SU-DHL-6 (cell line): ENCODE measurements around the gene NIT2.

Experiments used
- H2AFZ ChIP-seq: fragments of 200-600 bp; sonication (generic); 2 replicates; pipeline ENCODE4 v1.6.1; 2014; ENCODE audit warnings: low read depth, mild to moderate bottlenecking, moderate library complexity, mixed read lengths, antibody characterized with exemption, low read length; ENCODE audit not compliant: severe bottlenecking
- H3F3A ChIP-seq: fragments of 200-600 bp; shearing (Covaris generic); 2 replicates; pipeline ENCODE4 v1.6.0; 2016; ENCODE audit warnings: antibody characterized with exemption, mild to moderate bottlenecking; ENCODE audit not compliant: insufficient read depth
- H3K27ac ChIP-seq: fragments of 200-600 bp; sonication (generic); 2 replicates; pipeline ENCODE4 v1.5.1; 2016; ENCODE audit warnings: low read depth, mild to moderate bottlenecking, low read length, moderate library complexity, mixed read lengths
- H3K27me3 ChIP-seq: fragments of 200-600 bp; sonication (generic), shearing (Covaris generic); 2 replicates; pipeline ENCODE4 v1.6.0; 2014; ENCODE audit warnings: mild to moderate bottlenecking, low read length
- H3K36me3 ChIP-seq: fragments of 200-600 bp; sonication (generic); 2 replicates; pipeline ENCODE4 v1.6.1; 2014; ENCODE audit warnings: mild to moderate bottlenecking, low read length, mixed read lengths
- H3K4me2 ChIP-seq: fragments of 300-600, 200-600 bp; shearing (Covaris generic), sonication (generic); 2 replicates; pipeline ENCODE4 v1.6.0; 2014; ENCODE audit warnings: low read length, low read depth, mild to moderate bottlenecking; ENCODE audit not compliant: poor library complexity, severe bottlenecking
- H3K4me3 ChIP-seq: fragments of 200-600 bp; sonication (generic); 2 replicates; pipeline ENCODE4 v1.5.1; 2014; ENCODE audit warnings: antibody characterized with exemption, low read length, mild to moderate bottlenecking, mixed read lengths; ENCODE audit not compliant: insufficient read depth, poor library complexity, severe bottlenecking
- H3K79me2 ChIP-seq: fragments of 200-600 bp; sonication (generic); 2 replicates; pipeline ENCODE4 v1.6.1; 2014; ENCODE audit warnings: mild to moderate bottlenecking, low read length, moderate library complexity; ENCODE audit not compliant: insufficient read depth
- H3K9ac ChIP-seq: fragments of 200-600 bp; sonication (generic); 2 replicates; pipeline ENCODE4 v1.7.0; 2014; ENCODE audit warnings: mild to moderate bottlenecking, low read length
- H3K9me2 ChIP-seq: fragments of 200-600 bp; sonication (generic); replicated peaks from 2 replicates; pipeline ENCODE4 v1.6.1; 2014; ENCODE audit warnings: low read length; ENCODE audit not compliant: insufficient read depth
- H3K9me3 ChIP-seq: fragments of 200-600 bp; sonication (generic); 2 replicates; pipeline ENCODE4 v1.6.1; 2014; ENCODE audit warnings: low read length, mixed read lengths; ENCODE audit not compliant: insufficient read depth
- H4K20me1 ChIP-seq: fragments of 200-600 bp; sonication (generic); 2 replicates; pipeline ENCODE4 v1.6.1; 2014; ENCODE audit warnings: low read depth, mild to moderate bottlenecking, antibody characterized with exemption, low read length, moderate library complexity, mixed read lengths
- CTCF ChIP-seq: fragments of 200-600 bp; sonication (generic); IDR thresholded peaks from one replicate; pipeline ENCODE4 v1.5.1; 2017; ENCODE audit warnings: antibody characterized with exemption, mild to moderate bottlenecking, low read length, moderate library complexity; ENCODE audit not compliant: insufficient read depth, poor library complexity, severe bottlenecking
- EZH2phosphoT487 ChIP-seq: fragments of 200-600 bp; sonication (generic), shearing (Covaris generic); conservative IDR thresholded peaks from 2 replicates; pipeline ENCODE4 v1.6.1; 2018; ENCODE audit warnings: mild to moderate bottlenecking, antibody characterized with exemption, low read length, moderate library complexity, mixed read lengths

NIT2 gene

DNA sequence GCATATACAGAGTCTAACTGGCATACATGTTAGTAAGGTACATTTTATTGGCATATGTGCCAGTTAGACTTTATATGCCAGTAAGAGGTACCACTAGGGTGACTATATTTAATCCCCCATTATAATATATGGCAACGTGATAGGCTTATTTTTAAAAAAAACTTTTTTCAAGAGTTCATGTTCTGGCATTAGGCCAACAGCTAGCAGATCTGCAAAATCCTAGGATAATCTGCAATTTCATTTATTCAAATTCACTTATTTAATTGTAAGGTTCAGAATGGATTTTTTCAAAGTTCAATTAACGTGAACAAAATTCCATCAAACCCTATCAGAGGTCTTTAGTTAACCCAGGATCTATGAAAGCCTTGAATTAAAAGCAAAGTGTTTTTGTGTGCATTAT is 31.9 kb downstream of the NIT2 start:
- H3F3A ChIP-seq: 0 out of 2 replicates have a peak, but pooled peaks cover 12% of the 10 kb centered on the region
- H3K27me3 ChIP-seq: no peaks in the 10 kb centered on the region
- H3K27ac ChIP-seq: no peak overlapping the region
- H3K79me2 ChIP-seq: no peaks in the 10 kb centered on the region
- no peaks in the 10 kb centered on the region for H3K9me3 ChIP-seq
- H3K9me2 ChIP-seq: no peaks in the 10 kb centered on the region
- no peak overlapping the region for H3K9ac ChIP-seq
- H3K4me2 ChIP-seq: no peak overlapping the region
- no peak overlapping the region for H3K4me3 ChIP-seq
- H2AFZ ChIP-seq: no peak overlapping the region
- TF ChIP-seq EZH2phosphoT487: no peak
- TF ChIP-seq CTCF: no peak
- peaks cover 25% of the 10 kb centered on the region; the same call in 1 of the 2 replicates for H3K36me3 ChIP-seq
- no peaks in the 10 kb centered on the region for H4K20me1 ChIP-seq

DNA sequence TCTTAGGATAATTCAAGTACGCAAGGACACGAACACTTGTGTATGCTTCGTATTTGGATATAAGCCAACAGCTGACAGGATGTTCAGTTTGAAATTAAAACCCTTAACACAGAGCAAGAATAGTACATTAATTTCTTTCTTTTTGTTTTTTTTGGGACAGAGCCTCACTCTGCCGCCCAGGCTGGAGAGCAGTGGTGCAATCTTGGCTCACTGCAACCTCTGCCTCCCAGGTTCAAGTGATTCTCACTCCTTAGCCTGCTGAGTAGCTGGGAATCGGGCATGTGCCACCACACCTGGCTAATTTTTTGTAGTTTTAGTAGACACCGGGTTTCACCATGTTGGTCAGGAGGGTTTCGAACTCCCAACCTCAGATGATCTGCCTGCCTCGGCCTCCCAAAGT is 33.9 kb downstream of the NIT2 start:
- Histone ChIP-seq H3K36me3 (peaks cover 37% of the 10 kb centered on the region), H3K4me2 (no peak overlapping the region), H3K9me3 (no peaks in the 10 kb centered on the region), H2AFZ (no peak overlapping the region), H3K9ac (no peak overlapping the region), H3K9me2 (no peaks in the 10 kb centered on the region), H4K20me1 (no peaks in the 10 kb centered on the region), H3K79me2 (no peaks in the 10 kb centered on the region), H3K27me3 (no peaks in the 10 kb centered on the region), H3K4me3 (no peak overlapping the region), H3F3A (0 out of 2 replicates have a peak, but pooled peaks cover 12% of the 10 kb centered on the region), H3K27ac (no peak overlapping the region)
- no peak for TF ChIP-seq EZH2phosphoT487
- TF ChIP-seq CTCF: no peak

- peaks cover 29% of the 10 kb centered on the region for H3K36me3 ChIP-seq
- no peaks in the 10 kb centered on the region for H3K9me3 ChIP-seq
- H3K27me3 ChIP-seq: no peaks in the 10 kb centered on the region
Measured at GRCh38 chr3:100370756-100371155, 36.2 kb downstream of the NIT2 start.

More at GRCh38 chr3:100370756-100371155, 36.2 kb downstream of the NIT2 start:
- no peaks in the 10 kb centered on the region for H3K9me2 ChIP-seq
- no peaks in the 10 kb centered on the region for H3K79me2 ChIP-seq
- H4K20me1 ChIP-seq: no peaks in the 10 kb centered on the region
- H3F3A ChIP-seq: 0 out of 2 replicates have a peak, but pooled peaks cover 8% of the 10 kb centered on the region
- no peak overlapping the region for H3K4me2 ChIP-seq
- no peak overlapping the region for H3K27ac ChIP-seq
- H3K9ac ChIP-seq: no peak overlapping the region
- H2AFZ ChIP-seq: no peak overlapping the region
- TF ChIP-seq EZH2phosphoT487 (no peak), CTCF (no peak)
- no peak overlapping the region for H3K4me3 ChIP-seq
